AG10803 (cell line): Measurements from ENCODE around the gene AHRR.

Experiments used
- DNase-seq: peaks from one replicate; pipeline ENCODE4 v3.0.0; 2010; ENCODE audit warnings: low read depth
- H3K4me3 ChIP-seq: 2 replicates; pipeline ENCODE4 v1.5.1; 2011; ENCODE audit warnings: mild to moderate bottlenecking, low read length, control low read depth
- CTCF ChIP-seq: conservative IDR thresholded peaks from 2 replicates; pipeline ENCODE4 v1.5.1; 2011; ENCODE audit warnings: mild to moderate bottlenecking, low read length, control low read depth, inconsistent platforms

AHRR gene

GRCh38 chr5:421287-421880, 99.9 kb downstream of the AHRR start:
- no peak for DNase-seq
- no peak for TF ChIP-seq CTCF
- no peak overlapping the region for H3K4me3 ChIP-seq

- no peak for TF ChIP-seq CTCF
Measured at GRCh38 chr5:421901-422300, 100.4 kb downstream of the AHRR start.

GRCh38 chr5:422323-423232, 101.1 kb downstream of the AHRR start:
- no peak for DNase-seq
- no peak overlapping the region for H3K4me3 ChIP-seq
- TF ChIP-seq CTCF: no peak

More at GRCh38 chr5:421901-422300, 100.4 kb downstream of the AHRR start:
- H3K4me3 ChIP-seq: no peak overlapping the region
- DNase-seq: no peak

GRCh38 chr5:423233-423565, 101.7 kb downstream of the AHRR start:
- no peak for DNase-seq
- H3K4me3 ChIP-seq: no peak overlapping the region
- no peak for TF ChIP-seq CTCF

GRCh38 chr5:423626-424261, 102.2 kb downstream of the AHRR start:
- no peak overlapping the region for H3K4me3 ChIP-seq
- DNase-seq: no peak
- no peak for TF ChIP-seq CTCF

- no peak for TF ChIP-seq CTCF
- no peak overlapping the region for H3K4me3 ChIP-seq
- peak; percentile 52 for DNase-seq
Measured at GRCh38 chr5:424301-425110, 103.0 kb downstream of the AHRR start.
